Panc1 (cell line): Measurements from ENCODE around the gene SMAD3. TPM values are rescaled to one million over a fixed set of nuclear protein-coding genes. Genes with fewer than 3 reads are reported as not detected.
A peak's percentile ranks its signal among the peaks of the same experiment; 100 is the strongest.
"Not testable (repeated sequence)": the region's sequence is repeated elsewhere in the genome, so short reads cannot be mapped to it uniquely, and the experiment has no call there.

ENCODE experiments used
- ATAC-seq: fragments of 200-7000 bp; cut with Tn5 transposase; 2 replicates; pipeline ENCODE4 v1.9.1; 2020; ENCODE audit warnings: mild to moderate bottlenecking, moderate library complexity
- BruUV-seq: library from RNA; stranded (reverse); fragments of 400-500 nt; replicated peaks from 2 replicates; lab custom pipeline; 2021; lab: Mats Ljungman, UMichigan
- CTCF ChIA-PET: fragments of 300-600 bp; sonication (Branson Sonifier 250); formaldehyde crosslinking; loops from one replicate; lab custom pipeline; 2022; ENCODE audit warnings: antibody characterized with exemption; lab: Charles Lee
- POLR2A ChIA-PET: fragments of 300-600 bp; sonication (Branson Sonifier 250); formaldehyde crosslinking; loops from one replicate; lab custom pipeline; 2022; ENCODE audit warnings: antibody characterized with exemption; lab: Charles Lee
- DNase-seq: peaks from one replicate; pipeline ENCODE4 v3.0.0-alpha.2; 2010; ENCODE audit warnings: low read depth, low spot score
- H3K27ac ChIP-seq: 2 replicates; pipeline ENCODE4 v1.5.1; 2011; ENCODE audit warnings: mild to moderate bottlenecking, low read length, inconsistent platforms
- H3K27me3 ChIP-seq: fragments of 200-500 bp; sonication (Bioruptor generic); 2 replicates; pipeline ENCODE4 v1.6.0; 2014; ENCODE audit warnings: low read length, inconsistent platforms; ENCODE audit not compliant: control insufficient read depth, insufficient read depth
- H3K36me3 ChIP-seq: fragments of 200-500 bp; sonication (Bioruptor generic); 2 replicates; pipeline ENCODE4 v1.5.1; 2014; ENCODE audit warnings: inconsistent platforms, mild to moderate bottlenecking, low read length, moderate library complexity; ENCODE audit not compliant: control insufficient read depth, insufficient read depth
- H3K4me1 ChIP-seq: 2 replicates; pipeline ENCODE4 v1.5.1; 2011; ENCODE audit warnings: inconsistent platforms, mild to moderate bottlenecking, low read length, moderate library complexity; ENCODE audit not compliant: control insufficient read depth, insufficient read depth
- H3K4me3 ChIP-seq, 2 experiments: 2 replicates each; pipeline ENCODE4 v1.5.1; 2011 to 2012; ENCODE audit warnings: low read depth in 2 of 2, low read length in 2 of 2, mild to moderate bottlenecking in 2 of 2, inconsistent platforms in 1 of 2, moderate library complexity in 1 of 2
- H3K9me3 ChIP-seq: fragments of 200-500 bp; sonication (Bioruptor generic); 2 replicates; pipeline ENCODE4 v1.5.1; 2014; ENCODE audit warnings: low read depth, mild to moderate bottlenecking, inconsistent platforms, low read length, moderate library complexity; ENCODE audit not compliant: control insufficient read depth, insufficient read depth
- CTCF ChIP-seq: fragments of 450-650 bp; IDR thresholded peaks from 2 replicates; pipeline ENCODE4 v1.5.1; 2017; ENCODE audit warnings: mild to moderate bottlenecking
- POLR2AphosphoS5 ChIP-seq: IDR thresholded peaks from 2 replicates; pipeline ENCODE4 v1.6.1; 2012; ENCODE audit warnings: mild to moderate bottlenecking, low read depth, low read length, moderate library complexity
- REST ChIP-seq, 2 experiments: IDR thresholded peaks; 2 replicates each; pipeline ENCODE4 v1.6.1; 2011 to 2012; ENCODE audit warnings: low read depth in 2 of 2, control low read depth in 1 of 2, low read length in 1 of 2, mild to moderate bottlenecking in 1 of 2, moderate library complexity in 1 of 2; ENCODE audit not compliant: insufficient read depth in 1 of 2
- SIN3A ChIP-seq: IDR thresholded peaks from 2 replicates; pipeline ENCODE4 v1.6.1; 2012; ENCODE audit warnings: low read depth, mild to moderate bottlenecking, low read length, moderate library complexity, borderline replicate concordance; ENCODE audit not compliant: insufficient read depth
- TCF7L2 ChIP-seq: IDR thresholded peaks from 2 replicates; pipeline ENCODE4 v1.6.1; 2011; ENCODE audit warnings: mild to moderate bottlenecking, low read depth, low read length, inconsistent platforms
- in situ Hi-C: cut with HindIII; loops from 2 replicates; pipeline ENCODE4 v1.10.0; 2016; ENCODE audit warnings: low sequenced_read_pairs, low pct_unique_long_range_greater_than_20kb
- intact Hi-C: fragments of 100-400 bp; cut with micrococcal nuclease; formaldehyde crosslinking; loops from one replicate; pipeline ENCODE4 v1.10.0; 2022; ENCODE audit not compliant: unreplicated experiment
- total RNA-seq: library from RNA; stranded (reverse); gene quantifications from one replicate; pipeline ENCODE4 v1.2.1, GENCODE V29; 2021; ENCODE audit not compliant: unreplicated experiment

SMAD3 gene
- total RNA-seq, 1 experiment from 2014 or later = 394 TPM

- CTCF ChIA-PET = interaction anchor here (0.6 to 0.7 kb wide), 2 partner anchors 203 to 245 kb away, joined by 4 to 5 read pairs; no protein-coding TSS in a partner anchor
- ATAC-seq = peak; percentile 81
- intact Hi-C loops = no loop called here
- no peak overlapping the region for H3K4me3 ChIP-seq
- peak overlapping the region; percentile 100 for H3K27ac ChIP-seq
- TF ChIP-seq REST (IDR thresholded peaks at IDR 0.05; ENCODE audit: insufficient read depth in 1 of 2, low read depth in 2 of 2, low read length in 1 of 2) = peak in 1 of 2 experiments; percentile 48; a peak in 1 of 4 replicates
- TF ChIP-seq SIN3A = peak; percentile 55
- peak; percentile 80 for TF ChIP-seq TCF7L2
- no peak for TF ChIP-seq CTCF
- TF ChIP-seq POLR2AphosphoS5 = peak; percentile 58; the same call in 1 of the 2 replicates
- peak; percentile 98 for DNase-seq
- H3K4me1 ChIP-seq = peaks cover 100% of the 10 kb centered on the region
- H3K36me3 ChIP-seq = peaks cover 14% of the 10 kb centered on the region; the same call in 1 of the 2 replicates
- in situ Hi-C loops = no loop called here
- no TSS peak for BruUV-seq
- POLR2A ChIA-PET = interaction anchor here (0.6 to 1.4 kb wide), 4 partner anchors 15 to 29 kb away, joined by 3 to 5 read pairs (median 3); no protein-coding TSS in a partner anchor
- H3K27me3 ChIP-seq = no peaks in the 10 kb centered on the region
- no peaks in the 10 kb centered on the region for H3K9me3 ChIP-seq
These were observed 84.8 kb downstream of the SMAD3 start for GRCh38 chr15:67150023-67150860.

- TSS peak; percentile 17 for BruUV-seq
- Histone ChIP-seq H3K9me3 (no peaks in the 10 kb centered on the region), H3K36me3 (peaks cover 18% of the 10 kb centered on the region; the same call in 1 of the 2 replicates), H3K4me1 (peaks cover 94% of the 10 kb centered on the region), H3K4me3 (no peak overlapping the region), H3K27ac (peak overlapping the region; percentile 100), H3K27me3 (no peaks in the 10 kb centered on the region)
- no peak for TF ChIP-seq POLR2AphosphoS5
- TF ChIP-seq SIN3A = no peak
- no peak for TF ChIP-seq REST (IDR thresholded peaks at IDR 0.05; ENCODE audit: insufficient read depth in 1 of 2, low read depth in 2 of 2, low read length in 1 of 2)
- in situ Hi-C loops = no loop called here
- POLR2A ChIA-PET = interaction anchor here (0.9 kb wide), 1 partner anchor 47 kb away, joined by 3 read pairs; no protein-coding TSS in a partner anchor
- DNase-seq (no peak), ATAC-seq (no peak)
- CTCF ChIA-PET = no interaction called here
- intact Hi-C loops = no loop called here
These were observed 87.0 kb downstream of the SMAD3 start for GRCh38 chr15:67152429-67152828.

- Histone ChIP-seq H3K4me1 (peaks cover 94% of the 10 kb centered on the region), H3K36me3 (peaks cover 21% of the 10 kb centered on the region; the same call in 1 of the 2 replicates), H3K27ac (peak overlapping the region; percentile 100)
- ATAC-seq, H3K27me3 ChIP-seq, H3K4me3 ChIP-seq, H3K9me3 ChIP-seq, intact Hi-C loops, DNase-seq, CTCF ChIA-PET, BruUV-seq, in situ Hi-C loops: not testable (repeated sequence)
- POLR2A ChIA-PET = interaction anchor here (0.6 kb wide), 1 partner anchor 45 kb away, joined by 3 read pairs; no protein-coding TSS in a partner anchor
These were observed 87.6 kb downstream of the SMAD3 start for GRCh38 chr15:67153044-67153443.
